ENCODE results near the gene SOX13. TPM values are rescaled to one million over a fixed set of nuclear protein-coding genes. Genes with fewer than 3 reads are reported as not detected.

Gene SOX13
- total RNA-seq, 6 experiments from 2014 or later: 12.5 to 29.1 (median 17.1) TPM

DNA sequence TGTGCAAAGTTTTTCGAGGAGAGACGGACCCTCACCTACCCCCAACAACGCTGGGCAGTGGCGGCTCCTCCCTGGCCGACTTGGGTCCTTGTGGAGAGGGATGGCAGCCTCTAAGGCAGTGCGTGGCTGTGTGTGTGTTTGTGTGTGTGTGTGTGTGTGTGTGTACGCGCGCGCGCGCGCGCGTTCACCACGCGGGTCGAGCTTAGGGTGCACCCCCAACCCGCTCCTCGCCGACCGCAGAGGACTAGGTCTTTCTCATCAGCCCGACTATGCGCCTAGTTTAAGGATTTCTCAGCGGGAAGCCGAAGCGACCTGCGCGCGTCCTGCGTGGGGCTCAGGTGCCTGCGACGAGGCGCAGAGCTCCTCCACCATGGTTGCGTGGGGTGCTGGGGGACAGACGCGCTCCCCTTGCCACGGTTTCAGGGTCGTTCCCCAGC lies 940 bp downstream of the SOX13 start:
- Histone ChIP-seq H3K27ac (peak overlapping the region; percentile 55 to 84 (median 67)), H3K4me1 (peaks cover 0 to 32% (median 18%) of the 10 kb centered on the region in 4 donors), H3K4me3 (peak overlapping the region; percentile 50 to 81 (median 77)), H3K27me3 (no peaks in the 10 kb centered on the region), H3K9me3 (no peaks in the 10 kb centered on the region), H3K36me3 (no peaks in the 10 kb centered on the region)
- TF ChIP-seq CTCF (IDR thresholded peaks at IDR 0.05): no peak
- TF ChIP-seq POLR2A (IDR thresholded peaks at IDR 0.05): no peak
- peak in 2 of 3 donors; percentile 35 to 55 for DNase-seq
- ATAC-seq: peak; percentile 2 to 9 (median 4)
- no CpG with 5 or more reads among the region's 39 CpGs for WGBS (ENCODE audit: insufficient coverage, low coverage, low lambda C conversion rate, missing lambda C conversion rate)
- intact Hi-C loops (cut with DNase I): loop anchor here in 1 of 2 donors (10.0 kb wide), 1 partner anchor 51 kb away; no protein-coding TSS in a partner anchor

DNA sequence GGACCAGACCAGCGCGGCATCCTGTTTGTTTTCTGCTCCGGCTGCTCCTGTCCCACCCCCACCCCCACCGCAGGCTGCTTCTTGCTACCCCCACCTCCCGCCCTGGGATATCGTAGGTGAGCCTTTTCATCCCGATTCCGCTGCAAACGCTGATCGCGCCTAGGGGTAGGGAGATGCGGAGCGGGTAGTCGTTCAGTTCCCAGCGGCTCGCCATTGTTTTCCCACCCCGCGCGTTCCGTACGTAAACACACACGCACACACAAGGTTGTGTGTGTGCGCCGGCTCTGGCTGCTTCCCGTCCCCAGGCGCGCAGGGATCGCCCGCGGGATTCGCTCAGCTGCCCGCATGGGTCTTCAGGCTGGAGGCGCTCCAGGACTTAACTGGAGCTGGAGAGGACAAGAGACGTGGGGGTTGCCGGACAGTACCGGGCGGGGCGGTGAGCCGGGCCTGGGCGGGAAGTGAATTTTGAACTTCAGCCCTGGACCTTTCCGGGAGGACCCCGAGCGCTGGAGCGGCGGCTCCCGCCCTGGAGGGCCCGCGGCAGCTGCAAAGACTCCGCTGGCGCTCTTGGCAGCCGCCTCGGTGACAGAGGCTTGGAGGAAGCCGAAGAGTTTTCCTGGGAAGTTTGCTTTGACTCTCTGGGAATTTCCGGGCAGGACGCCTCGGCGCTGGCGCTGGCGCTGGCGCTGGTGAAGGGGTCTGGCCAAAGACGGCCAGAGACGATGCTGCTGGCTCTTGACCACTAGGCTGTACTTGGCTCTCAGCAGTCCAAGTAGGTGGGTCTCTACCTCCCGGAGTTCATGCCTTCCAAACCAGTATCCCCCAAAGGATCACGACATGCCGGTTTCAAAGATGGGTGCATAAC lies 1.6 kb downstream of the SOX13 start:
- DNase-seq (peak; percentile 85 to 94 (median 90)), ATAC-seq (peak; percentile 61 to 77 (median 68))
- peak overlapping the region; percentile 50 to 81 (median 77) for H3K4me3 ChIP-seq
- intact Hi-C loops (cut with DNase I): loop anchor here in 1 of 2 donors (10.0 kb wide), 1 partner anchor 50 kb away; no protein-coding TSS in a partner anchor
- 0% methylated on average over 9 of the region's 65 CpGs for WGBS (ENCODE audit: insufficient coverage, low coverage, low lambda C conversion rate, missing lambda C conversion rate)
- H3K27me3 ChIP-seq: no peaks in the 10 kb centered on the region
- no peaks in the 10 kb centered on the region for H3K36me3 ChIP-seq
- H3K9me3 ChIP-seq: no peaks in the 10 kb centered on the region
- H3K4me1 ChIP-seq: peaks cover 0 to 38% (median 21%) of the 10 kb centered on the region in 4 donors
- TF ChIP-seq POLR2A (IDR thresholded peaks at IDR 0.05) (no peak), CTCF (IDR thresholded peaks at IDR 0.05) (no peak)
- peak overlapping the region; percentile 55 to 84 (median 67) for H3K27ac ChIP-seq

GRCh38 chr1:204075139-204075521 lies 2.2 kb downstream of the SOX13 start:
- peak overlapping the region; percentile 50 to 81 (median 77) for H3K4me3 ChIP-seq
- H3K27ac ChIP-seq: peak overlapping the region; percentile 55 to 84 (median 67)
- H3K27me3 ChIP-seq: no peaks in the 10 kb centered on the region
- intact Hi-C loops (cut with DNase I): loop anchor here in 1 of 2 donors (10.0 kb wide), 1 partner anchor 50 kb away; no protein-coding TSS in a partner anchor
- no peaks in the 10 kb centered on the region for H3K9me3 ChIP-seq
- peaks cover 0 to 45% (median 27%) of the 10 kb centered on the region in 4 donors for H3K4me1 ChIP-seq
- TF ChIP-seq CTCF (IDR thresholded peaks at IDR 0.05): peak in 1 of 4 donors; percentile 19
- TF ChIP-seq POLR2A (IDR thresholded peaks at IDR 0.05): peak; percentile 16
- 17% methylated on average over 9 of the region's 31 CpGs for WGBS (ENCODE audit: insufficient coverage, low coverage, low lambda C conversion rate, missing lambda C conversion rate)
- H3K36me3 ChIP-seq: no peaks in the 10 kb centered on the region
- ATAC-seq (peak; percentile 63 to 75 (median 72)), DNase-seq (peak; percentile 72 to 88 (median 86))

DNA sequence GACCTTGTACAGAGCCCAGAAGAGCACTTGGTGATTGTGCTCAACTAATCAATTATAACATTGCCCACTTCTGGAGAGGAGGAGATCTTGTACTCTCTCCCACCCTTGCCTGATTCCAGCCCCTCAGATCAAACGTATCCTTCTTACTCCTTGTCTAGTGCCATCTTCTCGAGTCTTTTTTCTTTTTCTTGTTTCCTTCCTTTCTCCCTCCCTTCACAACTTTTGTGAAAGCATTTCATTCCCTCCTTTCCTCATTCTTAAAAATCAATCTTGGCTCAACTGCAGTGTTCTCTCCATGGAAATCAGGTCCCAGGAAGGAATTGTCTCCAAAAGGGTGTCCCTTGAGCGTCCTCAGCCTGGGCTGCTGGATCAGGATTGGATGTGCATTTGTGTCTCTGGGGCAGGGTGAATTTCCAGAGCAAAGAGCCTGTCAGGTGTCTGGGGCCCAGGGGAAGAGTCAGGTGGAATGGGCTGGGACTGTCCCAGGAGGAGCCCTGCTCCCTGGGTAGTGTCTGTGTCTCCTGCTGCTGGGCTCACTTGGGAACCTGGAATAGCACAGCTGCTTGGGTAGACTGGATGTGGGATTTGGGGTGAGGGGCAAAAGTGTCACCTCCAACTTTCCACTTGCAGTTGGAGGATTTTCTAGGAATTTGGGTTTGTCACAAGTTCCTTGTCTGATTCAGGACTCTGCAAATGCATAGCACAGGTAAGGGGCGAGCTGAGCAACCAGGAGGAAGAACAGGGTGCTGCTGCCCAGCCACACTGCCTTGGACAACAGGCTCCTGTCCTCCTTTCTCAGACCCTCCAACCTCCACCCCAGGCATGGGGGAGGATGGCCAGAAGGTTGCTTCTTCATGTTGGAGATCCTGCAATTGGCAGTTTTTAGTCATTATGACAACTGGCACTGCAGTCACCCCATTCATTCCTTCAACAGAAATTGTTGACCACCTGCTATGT lies 3.3 kb downstream of the SOX13 start:
- H3K27ac ChIP-seq: no peak overlapping the region
- intact Hi-C loops (cut with DNase I): loop anchor here in 1 of 2 donors (10.0 kb wide), 1 partner anchor 49 kb away; no protein-coding TSS in a partner anchor
- 60% methylated on average over 3 of the region's 4 CpGs for WGBS (ENCODE audit: insufficient coverage, low coverage, low lambda C conversion rate, missing lambda C conversion rate)
- H3K4me1 ChIP-seq: peaks cover 0 to 50% (median 29%) of the 10 kb centered on the region in 4 donors
- DNase-seq (peak in 1 of 3 donors; percentile 39), ATAC-seq (no peak)
- TF ChIP-seq CTCF (IDR thresholded peaks at IDR 0.05) (no peak), POLR2A (IDR thresholded peaks at IDR 0.05) (no peak)
- peak overlapping the region in 2 of 3 donors; percentile 50 to 77 for H3K4me3 ChIP-seq
- no peaks in the 10 kb centered on the region for H3K27me3 ChIP-seq
- H3K9me3 ChIP-seq: no peaks in the 10 kb centered on the region
- no peaks in the 10 kb centered on the region for H3K36me3 ChIP-seq
